NCI-H2107 treated with DMSO at 0.1 percent for 48 hours (cell line): ENCODE results near the gene SERTAD3.
"Not testable (repeated sequence)": the region's sequence is repeated elsewhere in the genome, so short reads cannot be mapped to it uniquely, and the experiment has no call there.

Source experiments
- DNase-seq: peaks from one replicate; lab custom pipeline; 2025; ENCODE audit not compliant: unreplicated experiment; lab: John Stamatoyannopoulos, UW

Gene SERTAD3, protein sequence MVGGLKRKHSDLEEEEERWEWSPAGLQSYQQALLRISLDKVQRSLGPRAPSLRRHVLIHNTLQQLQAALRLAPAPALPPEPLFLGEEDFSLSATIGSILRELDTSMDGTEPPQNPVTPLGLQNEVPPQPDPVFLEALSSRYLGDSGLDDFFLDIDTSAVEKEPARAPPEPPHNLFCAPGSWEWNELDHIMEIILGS

DNA sequence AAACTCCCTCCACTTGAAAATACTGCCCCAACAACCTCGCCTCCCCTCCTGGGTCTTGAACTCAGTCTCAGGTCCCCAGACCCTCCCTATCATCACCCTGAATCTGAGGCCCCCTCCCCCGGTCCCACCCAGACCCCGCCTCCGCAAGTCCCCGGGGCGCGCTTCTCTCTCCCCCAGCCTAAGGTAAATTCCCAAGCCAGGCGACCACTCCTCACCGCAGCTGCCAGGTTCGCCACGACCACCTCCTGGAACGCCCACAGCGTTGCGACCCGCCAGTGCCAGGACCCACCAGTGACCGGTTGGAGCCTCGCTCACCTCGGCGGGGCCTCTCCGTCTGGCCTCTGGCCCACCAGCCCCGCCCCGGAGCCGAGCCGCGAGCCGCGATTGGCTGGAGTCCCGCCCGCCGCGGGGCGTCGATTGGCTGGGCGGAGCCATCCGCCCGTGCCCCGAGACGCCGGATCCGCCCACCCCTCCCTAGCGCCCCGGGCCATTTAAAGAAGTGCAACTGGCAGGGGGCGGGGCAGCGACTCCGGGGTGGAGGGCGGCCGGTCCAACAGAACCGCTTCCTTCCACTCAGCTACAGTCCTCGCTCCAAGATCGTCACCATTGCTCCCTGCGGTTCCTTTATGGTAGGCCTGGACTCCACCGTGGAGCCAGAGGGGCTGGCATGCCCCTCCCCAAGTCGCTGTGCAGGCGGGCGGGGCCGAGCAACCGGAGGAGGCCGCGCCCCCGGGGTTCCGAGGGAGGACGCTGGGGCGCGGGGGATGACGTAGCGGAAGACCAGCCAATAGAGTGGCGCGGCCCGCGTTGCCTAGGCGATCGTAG lies at the start of gene SERTAD3:
Gene SERTAD3 (minus strand): TSS at position 336 of the 825 bp plus-strand sequence. CDS start 2,255 bp downstream, outside the sequence.
- DNase-seq: peak; percentile 84

DNA sequence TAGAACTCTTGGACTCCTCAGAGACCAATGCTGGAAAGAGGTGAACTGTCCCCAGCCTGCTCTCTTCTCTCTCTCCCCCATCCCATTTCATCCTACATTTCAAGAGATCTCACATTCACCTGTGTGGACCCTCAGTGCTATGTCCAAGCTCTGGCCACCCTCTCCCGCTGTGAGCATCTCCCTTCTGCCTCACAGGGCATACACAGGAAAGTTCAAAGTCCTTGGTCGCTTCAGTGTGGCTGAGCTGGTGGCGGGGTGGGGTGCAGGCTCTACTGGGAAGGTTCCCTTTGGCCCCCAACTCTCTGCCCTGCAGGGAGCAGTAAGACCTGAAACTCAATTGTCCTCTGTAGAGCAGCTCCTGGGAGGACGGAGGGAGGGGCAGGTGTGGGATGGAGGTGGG lies 49.6 kb upstream of the SERTAD3 start:
- no peak for DNase-seq

DNA sequence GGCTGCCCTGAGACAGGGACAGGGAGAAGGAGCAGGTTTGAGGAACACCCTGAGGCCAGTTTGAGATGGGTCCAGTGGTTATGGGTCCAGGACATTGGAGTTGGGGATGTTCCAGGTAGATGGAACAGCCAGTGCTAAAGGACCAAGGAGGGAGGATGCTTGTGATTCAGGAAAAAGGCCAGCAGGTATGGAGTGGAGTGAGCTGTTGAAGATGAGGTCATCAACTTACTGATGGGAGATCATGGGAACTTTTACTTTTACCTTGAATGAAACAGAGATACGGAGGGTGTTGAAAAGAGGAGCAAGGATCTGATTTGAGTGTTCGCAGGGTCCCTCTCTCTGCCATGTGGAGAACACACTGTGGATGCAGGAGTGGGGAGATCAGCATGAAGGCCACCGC lies 48.1 kb upstream of the SERTAD3 start:
- DNase-seq: no peak

DNA sequence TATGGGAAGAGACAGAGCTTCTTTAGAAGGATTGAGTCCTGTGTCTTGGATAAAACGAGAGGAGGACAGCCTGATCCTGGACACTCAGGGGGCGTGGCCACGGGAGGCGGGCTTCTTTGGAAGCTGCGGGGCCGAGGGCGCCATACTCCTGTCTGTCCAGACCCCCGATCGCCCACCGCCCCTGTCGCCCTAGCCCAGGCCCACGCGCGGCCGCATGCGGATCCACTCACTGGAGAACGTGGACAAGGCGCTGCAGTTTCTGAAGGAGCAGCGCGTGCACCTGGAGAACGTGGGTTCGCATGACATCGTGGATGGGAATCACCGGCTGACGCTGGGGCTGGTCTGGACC lies 45.7 kb upstream of the SERTAD3 start:
- no peak for DNase-seq

DNA sequence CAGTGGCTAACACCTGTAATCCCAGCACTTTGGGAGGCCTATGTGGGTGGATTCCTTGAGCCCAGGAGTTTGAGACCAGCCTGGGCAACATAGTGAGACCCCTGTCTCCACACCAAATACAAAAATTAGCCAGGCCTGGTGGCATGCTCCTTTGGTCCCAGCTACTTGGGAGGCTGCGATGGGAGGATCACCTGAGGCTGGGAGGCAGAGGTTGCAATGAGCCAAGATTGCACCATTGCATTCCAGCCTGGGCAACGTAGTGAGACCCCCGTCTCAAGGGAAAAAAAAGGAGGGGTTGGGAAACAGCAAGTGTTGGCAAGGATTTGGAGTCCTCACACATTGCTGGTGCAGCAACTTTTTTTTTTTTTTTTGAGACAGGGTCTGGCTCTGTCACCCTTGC lies 41.9 kb upstream of the SERTAD3 start:
- DNase-seq: no peak

DNA sequence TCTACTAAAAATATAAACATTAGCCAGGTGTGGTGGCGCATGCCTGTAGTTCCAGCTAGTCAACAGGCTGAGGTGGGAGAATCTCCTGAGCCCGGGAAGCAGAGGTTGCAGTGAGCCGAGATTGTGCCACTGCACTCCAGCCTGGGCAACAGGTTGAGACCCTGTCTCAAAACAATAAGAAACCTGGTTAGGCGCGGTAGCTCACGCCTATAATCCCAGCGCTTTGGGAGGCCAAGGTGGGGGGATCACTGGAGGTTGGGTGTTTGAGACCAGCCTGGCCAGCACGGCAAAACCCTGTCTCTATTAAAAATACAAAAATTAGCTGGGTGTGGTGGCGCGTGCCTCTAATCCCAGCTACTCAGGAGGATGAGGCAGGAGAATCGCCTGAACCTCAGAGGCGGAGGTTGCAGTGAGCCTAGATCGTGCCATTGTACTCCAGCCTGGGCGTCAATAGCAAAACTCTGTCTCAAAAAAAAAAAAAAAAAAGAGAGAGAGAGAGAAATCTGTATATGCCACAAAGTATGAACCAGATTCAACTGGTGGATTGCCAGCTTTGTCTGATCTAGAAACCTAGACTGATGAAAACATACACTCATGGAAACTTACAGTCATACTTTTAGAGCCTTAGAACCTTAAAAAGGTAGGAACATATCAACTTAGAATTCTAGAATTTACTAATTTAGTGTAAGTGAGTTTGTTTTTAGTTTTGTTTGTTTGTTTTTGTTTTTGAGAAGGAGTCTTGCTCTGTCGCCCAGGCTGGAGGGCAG lies 31.9 kb upstream of the SERTAD3 start:
- not testable (repeated sequence) for DNase-seq

DNA sequence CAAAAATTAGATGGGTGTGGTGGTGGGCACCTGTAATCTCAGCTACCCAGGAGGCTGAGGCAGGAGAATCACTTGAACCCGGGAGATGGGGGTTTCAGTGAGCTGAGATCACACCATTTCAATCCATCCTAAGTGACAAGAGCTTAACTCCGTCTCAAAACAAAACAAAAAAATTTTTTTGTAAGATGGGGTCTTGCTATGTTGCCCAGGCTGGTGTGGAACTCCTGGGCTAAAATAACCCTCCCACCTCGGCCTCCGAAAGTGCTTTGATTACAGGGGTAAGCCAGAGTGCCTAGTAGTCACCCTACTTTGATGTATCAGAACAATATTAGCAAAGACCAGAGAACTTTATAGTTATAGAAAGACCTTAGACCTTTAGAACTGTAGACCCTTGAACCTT lies 30.6 kb upstream of the SERTAD3 start:
- no peak for DNase-seq

DNA sequence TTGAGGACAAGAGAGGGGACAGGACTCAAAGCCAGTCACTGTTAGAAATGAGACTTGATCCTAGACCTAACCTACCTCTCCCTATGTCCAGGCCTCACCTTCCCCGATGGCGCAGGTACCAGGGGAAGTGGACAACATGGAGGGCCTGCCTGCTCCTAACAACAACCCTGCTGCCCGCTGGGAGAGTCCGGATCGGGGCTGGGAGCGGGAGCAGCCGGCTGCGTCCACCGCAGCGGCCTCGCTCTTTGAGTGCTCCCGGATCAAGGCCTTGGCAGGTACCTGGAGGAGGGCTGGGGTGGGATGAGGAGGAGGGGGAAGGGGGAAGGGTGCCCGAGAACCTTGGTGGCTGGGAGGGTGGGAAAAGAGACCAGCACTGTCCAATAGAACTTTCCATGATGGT lies 28.4 kb upstream of the SERTAD3 start:
- no peak for DNase-seq

DNA sequence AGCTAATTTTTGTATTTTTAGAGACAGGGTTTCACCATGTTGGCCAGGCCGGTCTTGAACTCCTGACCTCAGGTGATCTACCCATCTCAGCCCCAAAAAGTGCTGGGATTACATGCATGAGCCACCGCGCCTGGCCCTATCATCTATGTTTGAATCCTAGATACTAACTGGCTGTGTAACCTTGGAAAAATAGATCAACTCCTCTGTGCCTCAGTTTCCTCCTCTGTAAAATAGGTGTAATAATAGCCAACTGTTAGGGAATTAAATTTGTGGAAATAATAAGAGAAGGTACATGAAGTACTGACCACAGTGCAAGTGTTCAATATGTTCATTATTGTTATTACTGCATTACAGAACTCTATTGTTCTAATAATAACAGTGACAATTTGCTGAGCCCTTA lies 27.0 kb upstream of the SERTAD3 start:
- no peak for DNase-seq

DNA sequence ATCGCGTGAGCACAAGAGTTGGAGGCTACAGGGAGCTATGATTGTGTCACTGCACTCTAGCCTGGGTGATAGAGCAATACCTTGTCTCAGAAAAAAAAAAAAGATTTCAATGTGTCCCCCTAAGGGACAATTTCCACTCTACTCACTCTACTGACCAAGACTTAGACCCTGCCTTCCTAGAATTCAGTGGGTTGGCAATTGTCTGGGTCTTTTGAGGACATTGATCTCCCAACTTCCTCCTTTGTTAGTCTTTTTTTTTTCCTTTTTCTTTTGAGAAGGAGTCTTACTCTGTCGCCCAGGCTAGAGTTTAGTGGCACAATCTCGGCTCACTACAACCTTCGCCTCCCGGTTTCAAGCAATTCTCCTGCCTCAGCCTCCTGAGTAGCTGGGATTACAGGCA lies 24.9 kb upstream of the SERTAD3 start:
- no peak for DNase-seq

DNA sequence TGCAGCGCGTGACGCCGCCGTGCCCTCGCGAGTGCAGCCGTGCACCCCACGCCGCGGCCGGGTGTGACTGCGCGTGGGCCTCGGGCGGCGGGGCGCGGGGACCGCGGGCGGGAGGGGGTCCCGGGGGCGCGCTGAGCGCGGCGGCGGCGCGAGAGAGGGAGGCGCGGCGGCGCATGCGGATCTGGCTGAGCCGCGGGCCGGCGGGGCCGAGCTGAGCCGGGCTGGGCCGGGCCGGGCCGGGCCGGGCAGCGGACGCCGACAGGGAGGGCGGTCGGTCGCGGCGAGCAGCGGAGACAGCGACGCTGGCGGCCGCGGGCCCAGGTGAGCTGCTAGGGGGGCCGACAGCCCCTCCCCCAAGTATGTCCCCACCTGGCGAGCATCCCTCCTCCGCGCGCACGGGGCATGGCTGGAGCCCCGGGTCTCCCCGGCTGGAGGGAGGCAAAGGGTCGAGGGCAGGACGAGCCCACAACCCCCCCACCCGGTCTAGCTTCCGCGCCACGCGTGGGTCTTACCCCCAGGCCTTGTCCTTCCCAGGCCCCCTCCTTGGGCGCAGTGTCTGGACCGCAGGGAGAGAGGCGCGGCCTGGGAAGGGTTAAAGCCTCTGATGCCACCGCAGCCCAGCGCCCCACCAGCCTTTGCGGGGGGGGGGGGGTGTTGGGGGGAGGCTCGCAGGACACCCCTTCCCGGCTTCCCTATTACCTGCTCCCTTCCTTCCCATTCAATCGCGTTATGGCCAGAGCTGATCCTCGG lies 23.0 kb upstream of the SERTAD3 start, which contains the start of gene SPTBN4:
Gene SPTBN4 (plus strand): TSS at position 17 of the 750 bp plus-strand sequence. CDS start 5,621 bp downstream, outside the sequence.
- no peak for DNase-seq

DNA sequence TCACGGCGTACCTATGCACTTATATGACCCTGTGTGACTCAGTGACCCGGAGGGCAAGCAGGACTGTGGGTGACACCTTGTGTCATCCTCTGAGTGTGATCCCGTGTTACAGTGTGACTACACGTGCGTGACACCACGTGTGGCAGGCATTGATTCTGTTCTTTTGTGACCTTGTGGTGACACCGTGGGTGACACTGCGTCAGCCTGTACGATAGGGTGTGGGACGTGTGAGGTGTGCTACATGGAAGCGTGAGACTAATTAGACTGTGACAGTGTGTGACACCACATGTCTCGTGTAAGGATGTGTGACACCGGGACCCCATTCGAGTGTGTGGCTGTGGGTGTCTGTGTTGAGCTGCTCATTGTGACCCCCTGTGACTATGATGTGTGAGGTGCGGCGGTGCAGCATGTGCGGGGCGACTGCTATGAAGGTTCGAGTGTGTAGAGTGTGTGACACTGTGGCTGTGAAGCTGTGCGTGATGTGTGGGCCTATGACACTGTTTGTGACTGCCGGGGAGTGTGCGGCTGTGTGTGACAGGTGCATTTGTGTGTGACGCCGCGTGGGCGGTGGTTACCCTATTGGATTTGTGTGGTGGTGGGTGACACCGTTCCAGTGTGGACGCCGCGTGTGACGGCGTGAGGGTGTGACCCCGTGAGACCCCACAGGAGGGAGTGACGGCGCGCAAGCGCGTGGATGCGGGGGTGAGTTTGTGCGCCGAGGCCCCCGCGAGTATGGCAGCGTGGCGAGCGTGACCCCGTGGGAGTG lies 22.3 kb upstream of the SERTAD3 start:
- DNase-seq: no peak

DNA sequence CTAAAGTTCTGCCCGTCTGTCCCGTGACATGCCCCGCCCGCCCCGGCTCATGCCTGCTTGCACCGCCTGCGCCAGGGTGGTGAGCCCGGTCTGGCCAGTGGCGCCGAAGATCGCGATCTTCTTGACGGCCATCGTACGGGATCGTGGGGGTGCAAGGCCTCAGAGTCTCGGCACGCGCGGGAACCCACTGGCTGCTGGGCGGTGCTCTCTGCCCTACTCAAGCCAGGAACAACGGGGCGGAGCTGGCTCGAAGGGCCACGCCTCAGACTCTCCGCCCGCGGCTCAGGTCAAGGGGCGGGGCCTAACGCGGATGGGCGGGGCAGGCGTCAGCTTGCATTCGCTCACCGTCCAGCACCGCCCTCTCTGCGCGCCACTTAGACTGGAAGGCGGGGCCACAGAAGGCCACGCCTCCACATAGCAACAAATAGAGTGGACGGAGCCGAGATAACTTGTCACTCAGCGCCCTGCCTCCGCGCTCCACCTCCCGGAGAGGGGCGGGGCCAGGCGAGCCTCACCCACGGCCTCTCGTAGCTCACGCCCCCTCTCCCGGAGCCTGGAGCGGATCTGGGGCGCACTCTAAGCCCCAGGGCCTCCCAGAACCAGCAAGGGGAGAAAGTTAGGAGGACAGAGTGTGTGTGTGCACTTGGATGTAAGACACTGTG lies 21.6 kb upstream of the SERTAD3 start, which contains the start of gene BLVRB:
Gene BLVRB (minus strand): TSS at position 189 of the 662 bp plus-strand sequence. CDS start 57 bp downstream, at position 132.
- peak; percentile 91 for DNase-seq

DNA sequence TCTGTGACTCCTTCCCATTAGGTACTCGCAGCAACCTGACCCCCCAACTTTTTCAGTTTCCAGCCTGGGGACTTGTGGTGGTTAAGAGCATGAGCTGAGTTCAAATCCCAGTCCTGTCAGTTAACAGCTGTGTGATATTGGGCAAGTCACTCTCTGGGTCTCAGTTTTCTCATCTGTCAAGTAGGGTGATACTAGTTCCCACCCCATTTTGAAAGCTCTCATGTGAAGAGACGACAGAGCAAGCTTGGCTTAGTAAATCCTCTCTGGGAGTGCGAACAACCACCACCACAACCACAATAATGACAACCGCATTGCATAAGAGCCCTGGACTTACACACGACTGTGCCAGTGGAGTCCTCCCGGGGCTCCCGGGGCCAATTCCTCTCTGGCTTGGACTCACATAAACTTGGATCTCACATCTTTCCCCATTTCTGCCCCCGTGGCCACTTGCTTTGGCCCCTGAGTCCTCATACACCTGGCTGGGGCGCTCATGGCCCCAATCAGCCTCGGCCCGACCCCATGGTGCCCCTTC lies 21.0 kb upstream of the SERTAD3 start:
- no peak for DNase-seq

DNA sequence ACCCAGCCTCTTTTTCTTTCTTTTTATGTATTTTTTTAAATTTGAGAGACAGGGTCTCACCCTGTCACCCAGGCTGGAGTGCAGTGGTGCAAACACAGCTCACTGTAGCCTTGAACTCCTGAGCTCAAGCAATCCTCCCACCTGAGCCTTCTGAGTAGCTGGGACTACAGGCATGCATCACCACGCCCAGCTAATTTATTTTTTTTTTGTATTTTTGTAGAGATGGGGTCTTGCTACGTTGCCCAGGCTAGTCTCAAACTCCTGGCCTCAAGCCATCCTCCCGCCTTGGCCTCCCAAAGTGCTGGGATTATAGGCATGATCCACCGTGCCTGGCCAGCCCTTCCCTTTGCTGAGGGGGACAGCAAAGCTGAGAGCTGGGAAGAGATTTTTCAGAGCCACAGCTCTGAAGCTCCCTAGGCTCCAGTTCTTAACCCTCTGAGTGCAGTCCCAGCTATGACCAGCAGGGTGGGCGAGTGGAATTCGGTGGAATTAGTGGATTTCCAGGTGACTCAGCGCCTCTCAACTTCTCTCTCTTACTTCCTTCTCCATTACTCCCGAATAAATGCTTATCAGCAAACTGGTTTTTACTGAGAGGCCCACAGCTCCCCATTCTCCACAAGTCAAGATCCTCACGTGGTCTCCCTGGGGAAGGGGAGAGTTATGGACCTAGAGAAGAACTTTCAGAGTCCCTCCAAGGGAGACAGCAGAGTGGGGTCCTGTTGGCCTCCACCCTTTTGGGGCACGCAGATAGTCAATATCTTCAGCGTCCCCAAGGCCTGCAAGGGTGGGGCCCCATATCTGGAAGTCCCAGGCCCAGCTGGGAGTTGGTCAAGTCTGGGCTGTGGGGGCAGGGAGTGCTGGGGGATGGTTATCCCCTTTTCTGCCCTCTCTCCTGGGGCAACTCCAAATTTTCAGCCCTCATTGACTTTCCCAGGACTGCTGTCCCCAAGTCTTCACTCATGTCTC lies 20.2 kb upstream of the SERTAD3 start:
- DNase-seq: peak; percentile 14

DNA sequence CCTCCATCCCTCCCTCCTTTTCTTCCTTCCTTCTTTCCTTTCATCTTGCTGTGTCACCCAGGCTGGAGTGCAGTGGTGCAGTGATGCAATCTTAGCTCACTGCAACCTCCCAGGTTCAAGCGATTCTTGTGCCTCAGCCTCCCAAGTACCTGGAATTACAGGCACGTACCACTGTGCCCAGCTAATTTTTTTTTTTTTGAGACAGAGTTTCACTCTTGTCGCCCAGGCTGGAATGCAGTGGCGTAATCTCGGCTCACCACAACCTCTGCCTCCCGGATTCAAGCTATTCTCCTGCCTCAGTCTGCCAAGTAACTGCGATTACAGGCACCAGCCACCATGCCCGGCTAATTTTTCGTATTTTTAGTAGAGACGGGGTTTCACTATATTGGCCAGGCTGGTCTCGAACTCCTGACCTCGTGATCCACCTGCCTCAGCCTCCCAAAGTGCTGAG lies 19.5 kb upstream of the SERTAD3 start:
- not testable (repeated sequence) for DNase-seq

DNA sequence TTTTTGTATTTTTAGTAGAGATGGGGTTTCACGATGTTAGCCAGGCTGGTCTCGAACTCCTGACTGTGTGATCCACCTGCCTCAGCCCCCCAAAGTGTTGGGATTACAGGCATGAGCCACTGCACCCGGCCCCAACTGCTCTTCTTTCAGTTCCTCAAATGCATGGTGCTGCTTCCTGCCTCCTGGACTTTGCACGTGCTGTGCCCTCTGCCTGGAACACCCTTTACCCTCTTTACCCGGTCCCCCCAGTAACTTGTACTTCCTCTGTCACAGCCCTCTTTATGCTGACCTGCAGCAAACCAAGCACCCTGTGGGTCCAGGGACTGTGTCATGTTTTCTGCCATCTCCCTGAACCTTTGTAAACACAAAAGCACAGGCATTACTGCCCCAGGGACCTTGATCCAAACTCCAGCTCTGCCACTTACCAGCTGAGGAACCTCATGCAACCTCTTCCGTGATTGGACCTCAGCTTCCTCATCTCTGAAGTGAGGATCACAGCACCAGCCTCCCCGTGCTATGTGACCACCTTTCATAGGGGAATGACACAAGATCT lies 17.6 kb upstream of the SERTAD3 start:
- no peak for DNase-seq

DNA sequence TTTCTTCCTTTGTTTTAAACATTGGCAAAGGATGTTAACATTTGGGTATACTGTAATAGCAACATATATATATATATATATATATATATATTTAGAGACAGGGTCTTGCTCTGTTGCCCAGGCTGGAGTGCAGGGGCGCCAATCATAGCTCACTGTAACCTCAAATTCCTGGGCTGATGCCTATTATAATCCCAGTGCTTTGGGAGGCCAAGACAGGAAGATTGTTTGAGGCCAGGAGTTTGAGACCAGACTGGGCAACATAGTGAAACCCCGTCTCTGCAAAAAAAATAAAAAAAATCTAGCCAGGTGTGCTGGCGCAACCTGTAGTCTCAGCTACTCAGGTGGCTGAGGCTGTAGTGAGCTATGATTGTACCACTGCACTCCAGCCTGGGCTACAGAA lies 16.1 kb upstream of the SERTAD3 start:
- no peak for DNase-seq
